ENCODE data around the gene ABHD15. TPM values are rescaled to one million over a fixed set of nuclear protein-coding genes. Genes with fewer than 3 reads are reported as not detected.

The ABHD15 gene
- total RNA-seq, 4 donors from 2014 or later, result 19.0 to 41.2 (median 32.2) TPM

DNA sequence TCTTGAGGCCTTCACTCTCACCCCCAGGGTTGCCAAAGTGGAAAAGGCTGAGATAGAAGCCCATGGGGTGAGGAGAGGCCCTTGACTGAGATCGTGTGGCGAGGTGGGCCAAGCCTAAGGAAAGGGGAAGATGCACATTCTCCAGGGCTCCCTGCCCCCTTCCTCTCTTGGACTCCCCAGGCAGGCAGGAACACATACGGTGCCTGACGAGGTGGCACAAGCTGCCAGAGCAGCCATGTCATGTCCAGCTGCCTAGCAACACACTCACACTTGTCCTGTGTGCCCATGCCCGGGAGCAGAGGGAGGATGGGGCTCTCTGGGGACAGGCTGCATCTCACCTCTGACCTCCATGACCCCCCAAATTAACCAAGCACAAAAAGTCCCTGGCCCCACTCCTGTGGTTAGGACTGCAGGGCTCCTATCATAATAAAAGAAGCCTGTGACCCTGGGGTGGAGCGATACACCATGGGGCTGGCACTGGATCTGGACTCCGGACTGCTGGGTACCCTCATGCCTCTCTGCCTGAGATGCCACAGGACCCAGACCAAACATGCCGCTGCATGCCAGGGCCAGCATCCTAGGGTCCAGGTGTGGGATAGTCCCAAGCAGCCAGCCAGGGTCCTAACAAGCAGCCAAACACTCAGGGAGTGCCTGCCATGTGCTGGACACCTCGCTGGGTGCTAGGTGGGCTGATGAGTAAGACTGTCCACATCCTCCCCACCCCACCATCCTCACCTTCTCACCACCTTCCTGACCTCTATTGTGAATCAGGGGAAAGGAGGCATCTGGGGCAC lies 20.0 kb upstream of the ABHD15 start:
- TF ChIP-seq CTCF (IDR thresholded peaks at IDR 0.05) (no peak), POLR2A (IDR thresholded peaks at IDR 0.05) (no peak)
- H3K27me3 ChIP-seq, result no peaks in the 10 kb centered on the region
- H3K4me3 ChIP-seq, result no peak overlapping the region
- peak overlapping the region in 1 of 4 donors; percentile 38 for H3K27ac ChIP-seq
- peaks cover 0 to 10% (median 0%) of the 10 kb centered on the region in 3 donors for H3K36me3 ChIP-seq
- H3K4me1 ChIP-seq, result peaks cover 9 to 41% (median 32%) of the 10 kb centered on the region in 4 donors
- no peak for DNase-seq
- no peaks in the 10 kb centered on the region for H3K9me3 ChIP-seq

DNA sequence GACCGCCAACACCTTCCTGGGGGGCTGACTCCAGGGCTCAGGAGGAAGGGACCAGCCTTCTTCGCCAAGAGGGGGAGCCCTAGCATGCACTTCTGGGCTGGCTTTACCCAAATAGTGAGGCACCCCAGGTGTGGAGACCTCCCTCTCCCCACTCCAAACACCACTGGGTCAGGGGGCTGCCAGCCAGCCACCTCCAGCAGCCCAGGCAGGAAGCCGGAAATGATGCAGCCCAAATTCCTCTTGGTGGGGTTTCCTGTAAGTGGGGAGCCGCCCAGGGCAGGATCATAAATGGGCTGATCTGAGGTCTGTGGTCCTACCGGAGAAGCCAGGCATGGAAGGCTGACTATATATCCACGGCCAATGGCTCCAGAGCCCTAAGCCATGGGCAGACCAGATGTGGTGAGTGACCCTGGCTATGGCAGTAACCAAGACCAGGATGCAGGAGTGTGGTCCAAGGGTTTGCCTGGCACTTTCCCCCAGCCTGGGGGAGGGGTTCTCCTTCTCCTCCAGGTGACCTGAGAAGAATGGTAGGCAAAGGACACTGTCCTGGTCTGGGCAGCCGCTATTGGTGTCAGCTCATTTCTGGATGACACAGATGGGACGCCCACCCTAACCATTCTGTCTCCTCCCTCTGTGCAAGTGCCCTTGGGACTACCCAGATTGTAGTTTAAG lies 18.4 kb upstream of the ABHD15 start:
- peaks cover 5 to 25% (median 19%) of the 10 kb centered on the region in 4 donors for H3K4me1 ChIP-seq

GRCh38 chr17:29584452-29585079 lies 17.7 kb upstream of the ABHD15 start:
- H3K27ac ChIP-seq, result peak overlapping the region in 2 of 4 donors; percentile 38 to 48
- no peaks in the 10 kb centered on the region for H3K27me3 ChIP-seq
- peaks cover 0 to 24% (median 0%) of the 10 kb centered on the region in 3 donors for H3K36me3 ChIP-seq
- TF ChIP-seq CTCF (IDR thresholded peaks at IDR 0.05) (no peak), POLR2A (IDR thresholded peaks at IDR 0.05) (no peak)
- DNase-seq, result no peak
- no peaks in the 10 kb centered on the region for H3K9me3 ChIP-seq
- no peak overlapping the region for H3K4me3 ChIP-seq
- H3K4me1 ChIP-seq, result peaks cover 0 to 19% (median 14%) of the 10 kb centered on the region in 4 donors

More for the DNA sequence above, 18.4 kb upstream of the ABHD15 start:
- no peaks in the 10 kb centered on the region for H3K27me3 ChIP-seq
- peak overlapping the region in 1 of 4 donors; percentile 20 for H3K4me3 ChIP-seq
- H3K27ac ChIP-seq, result peak overlapping the region in 3 of 4 donors; percentile 38 to 48 (median 44)
- TF ChIP-seq CTCF (IDR thresholded peaks at IDR 0.05), result peak in 4 of 6 experiments; percentile 5 to 16 (median 10)
- no peak for TF ChIP-seq POLR2A (IDR thresholded peaks at IDR 0.05)
- peaks cover 0 to 20% (median 0%) of the 10 kb centered on the region in 3 donors for H3K36me3 ChIP-seq
- peak in 1 of 3 donors; percentile 54 for DNase-seq
- H3K9me3 ChIP-seq, result no peaks in the 10 kb centered on the region

GRCh38 chr17:29583324-29584248 lies 16.7 kb upstream of the ABHD15 start:
- no peak for DNase-seq
- TF ChIP-seq CTCF (IDR thresholded peaks at IDR 0.05) (no peak), POLR2A (IDR thresholded peaks at IDR 0.05) (no peak)
- peaks cover 0 to 25% (median 0%) of the 10 kb centered on the region in 3 donors for H3K36me3 ChIP-seq
- H3K9me3 ChIP-seq, result no peaks in the 10 kb centered on the region
- H3K27me3 ChIP-seq, result no peaks in the 10 kb centered on the region
- H3K4me1 ChIP-seq, result peaks cover 0 to 18% (median 14%) of the 10 kb centered on the region in 4 donors
- H3K27ac ChIP-seq, result no peak overlapping the region
- no peak overlapping the region for H3K4me3 ChIP-seq

All from Peyer's patch (tissue), 4 donors.